Progenitor cell of endocrine pancreas (in vitro differentiated cells): ENCODE results near the gene ADIPOR1. TPM values are rescaled to one million over a fixed set of nuclear protein-coding genes. Genes with fewer than 3 reads are reported as not detected.
"Not testable (repeated sequence)": the region's sequence is repeated elsewhere in the genome, so short reads cannot be mapped to it uniquely, and the experiment has no call there.

Source experiments
- DNase-seq: peaks from one replicate; pipeline ENCODE4 v3.0.0; 2021; ENCODE audit warnings: low spot score; ENCODE audit not compliant: unreplicated experiment
- H3K27ac Mint-ChIP-seq: 2 replicates; pipeline ENCODE4 v1.8.0; 2021; ENCODE audit warnings: mild to moderate bottlenecking, moderate library complexity, mixed read lengths
- H3K27me3 Mint-ChIP-seq: 2 replicates; pipeline ENCODE4 v1.8.0; 2021; ENCODE audit warnings: mixed read lengths
- H3K36me3 Mint-ChIP-seq: 2 replicates; pipeline ENCODE4 v1.8.0; 2022; ENCODE audit warnings: mixed read lengths; ENCODE audit not compliant: insufficient read depth
- H3K4me1 Mint-ChIP-seq: 2 replicates; pipeline ENCODE4 v1.8.0; 2021; ENCODE audit warnings: low read depth, mixed read lengths
- H3K4me3 Mint-ChIP-seq: 2 replicates; pipeline ENCODE4 v1.8.0; 2021; ENCODE audit warnings: low read depth, mild to moderate bottlenecking, moderate library complexity, mixed read lengths
- H3K9me3 Mint-ChIP-seq: 2 replicates; pipeline ENCODE4 v1.8.0; 2021; ENCODE audit warnings: low read depth, mixed read lengths
- long read RNA-seq: library from polyadenylated mRNA; unstranded; transcript quantifications from one replicate; pipeline ENCODE4 v2.0.0, GENCODE V29; 2020
- total RNA-seq: library from RNA; stranded (reverse); gene quantifications from 2 replicates; pipeline ENCODE4 v1.2.1, GENCODE V29; 2021
- TF ChIP-seq, protein P1 (sequence below): fragments of 200-600 bp; sonication (generic); IDR thresholded peaks from one replicate; pipeline ENCODE4 v1.5.0; 2021; ENCODE audit warnings: antibody characterized with exemption, mild to moderate bottlenecking; ENCODE audit not compliant: unreplicated experiment

ADIPOR1 gene, protein sequence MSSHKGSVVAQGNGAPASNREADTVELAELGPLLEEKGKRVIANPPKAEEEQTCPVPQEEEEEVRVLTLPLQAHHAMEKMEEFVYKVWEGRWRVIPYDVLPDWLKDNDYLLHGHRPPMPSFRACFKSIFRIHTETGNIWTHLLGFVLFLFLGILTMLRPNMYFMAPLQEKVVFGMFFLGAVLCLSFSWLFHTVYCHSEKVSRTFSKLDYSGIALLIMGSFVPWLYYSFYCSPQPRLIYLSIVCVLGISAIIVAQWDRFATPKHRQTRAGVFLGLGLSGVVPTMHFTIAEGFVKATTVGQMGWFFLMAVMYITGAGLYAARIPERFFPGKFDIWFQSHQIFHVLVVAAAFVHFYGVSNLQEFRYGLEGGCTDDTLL
- total RNA-seq = 41.5 and 45.7 TPM in 2 replicates
- long read RNA-seq, transcript ADIPOR1-201 (8 exons, 2,177 nt) = major isoform, 165 of 191 reads
- long read RNA-seq, partial matches to known transcripts = 17 of 191 reads
- long read RNA-seq, other reads (novel, unspliced or antisense) = 8 of 191 reads

DNA sequence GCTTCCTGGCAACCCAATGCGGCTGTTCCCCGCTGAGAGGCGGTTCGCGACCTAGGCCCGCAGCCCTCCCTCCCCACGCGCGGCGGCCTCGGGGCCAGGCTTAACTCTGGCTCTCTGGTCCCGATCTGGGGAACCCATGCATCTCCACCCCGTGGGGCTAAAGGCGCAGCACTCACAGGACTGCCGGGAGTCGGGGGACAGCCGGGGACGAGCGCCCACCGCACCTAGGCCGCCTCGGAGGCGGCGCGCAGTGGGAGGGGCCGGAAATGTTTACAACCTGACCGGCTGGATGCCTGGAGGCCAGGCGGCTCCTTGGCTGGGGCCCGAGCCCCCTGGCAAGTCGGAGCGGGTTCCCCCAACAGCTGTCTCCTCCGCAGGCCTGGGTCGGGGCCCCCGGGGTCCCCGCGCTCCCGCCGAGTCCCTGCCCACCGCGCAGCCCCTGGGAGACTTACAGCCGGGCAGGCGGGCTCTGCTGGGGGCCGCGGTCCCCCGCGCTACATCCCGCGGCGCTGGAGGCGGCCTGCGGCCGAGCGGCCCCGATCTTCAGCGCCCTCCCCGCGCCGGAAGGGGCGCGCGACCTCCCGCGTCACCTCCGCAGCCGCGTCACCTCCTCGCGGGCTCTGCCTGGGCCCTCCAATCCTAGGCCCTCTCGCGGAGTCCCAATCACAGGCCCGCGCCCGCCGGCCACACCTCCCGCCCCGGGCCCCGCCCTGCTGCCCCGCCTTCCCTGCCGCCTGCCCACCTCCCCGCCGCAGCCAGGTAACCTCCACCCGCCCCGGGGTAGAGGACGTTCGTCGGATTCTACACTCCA lies at the start of gene ADIPOR1:
Gene ADIPOR1 (minus strand): TSS at position 580 of the 811 bp plus-strand sequence. CDS start 7,242 bp downstream, outside the sequence.
- Mint-ChIP-seq H3K4me1 (peaks cover 19% of the 10 kb centered on the region), H3K9me3 (no peaks in the 10 kb centered on the region), H3K36me3 (peaks cover 4% of the 10 kb centered on the region), H3K27me3 (no peaks in the 10 kb centered on the region), H3K27ac (peak within 1 kb of the TSS; percentile 96), H3K4me3 (peak within 1 kb of the TSS; percentile 80)
- DNase-seq = peak; percentile 86
- TF ChIP-seq, protein P1, sequence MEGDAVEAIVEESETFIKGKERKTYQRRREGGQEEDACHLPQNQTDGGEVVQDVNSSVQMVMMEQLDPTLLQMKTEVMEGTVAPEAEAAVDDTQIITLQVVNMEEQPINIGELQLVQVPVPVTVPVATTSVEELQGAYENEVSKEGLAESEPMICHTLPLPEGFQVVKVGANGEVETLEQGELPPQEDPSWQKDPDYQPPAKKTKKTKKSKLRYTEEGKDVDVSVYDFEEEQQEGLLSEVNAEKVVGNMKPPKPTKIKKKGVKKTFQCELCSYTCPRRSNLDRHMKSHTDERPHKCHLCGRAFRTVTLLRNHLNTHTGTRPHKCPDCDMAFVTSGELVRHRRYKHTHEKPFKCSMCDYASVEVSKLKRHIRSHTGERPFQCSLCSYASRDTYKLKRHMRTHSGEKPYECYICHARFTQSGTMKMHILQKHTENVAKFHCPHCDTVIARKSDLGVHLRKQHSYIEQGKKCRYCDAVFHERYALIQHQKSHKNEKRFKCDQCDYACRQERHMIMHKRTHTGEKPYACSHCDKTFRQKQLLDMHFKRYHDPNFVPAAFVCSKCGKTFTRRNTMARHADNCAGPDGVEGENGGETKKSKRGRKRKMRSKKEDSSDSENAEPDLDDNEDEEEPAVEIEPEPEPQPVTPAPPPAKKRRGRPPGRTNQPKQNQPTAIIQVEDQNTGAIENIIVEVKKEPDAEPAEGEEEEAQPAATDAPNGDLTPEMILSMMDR = peak; percentile 44

DNA sequence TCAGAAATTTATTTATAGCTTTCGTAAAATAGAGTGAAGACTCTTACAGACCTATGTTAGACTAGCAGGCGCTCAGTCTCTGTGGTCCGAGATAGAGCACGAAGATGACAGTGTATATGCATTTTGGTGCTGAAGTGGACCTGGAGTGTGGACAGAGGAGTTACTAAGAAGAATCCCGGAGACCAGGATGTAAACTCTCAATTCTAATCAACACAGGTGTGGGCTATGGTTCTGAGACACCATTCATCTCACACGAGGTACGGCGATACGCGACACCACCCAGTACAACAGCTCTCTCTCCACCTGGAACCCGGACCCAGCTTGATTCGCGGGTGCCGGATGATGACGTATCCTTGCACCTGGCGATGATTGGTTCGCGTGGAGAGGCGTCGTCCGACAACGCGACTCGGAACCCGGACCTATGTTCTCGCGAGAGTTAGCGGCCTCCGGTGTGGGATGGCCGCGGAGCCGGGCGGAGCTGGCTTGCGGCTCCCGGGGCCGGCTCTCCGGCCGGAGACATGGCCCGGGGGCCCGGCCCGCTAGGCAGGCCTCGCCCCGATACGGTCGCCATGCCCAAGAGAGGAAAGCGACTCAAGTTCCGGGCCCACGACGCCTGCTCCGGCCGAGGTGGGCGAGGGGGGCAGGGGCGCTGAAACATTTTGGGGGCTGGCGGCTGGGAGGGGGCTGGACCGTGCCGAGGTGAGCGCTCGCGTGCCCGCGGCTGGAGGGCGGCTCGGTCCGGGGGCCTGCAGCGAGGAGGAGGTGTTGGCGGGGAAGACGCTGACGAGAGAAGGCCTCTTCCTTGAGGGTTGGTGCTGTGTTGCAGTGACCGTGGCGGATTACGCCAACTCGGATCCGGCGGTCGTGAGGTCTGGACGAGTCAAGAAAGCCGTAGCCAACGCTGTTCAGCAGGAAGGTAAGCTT lies 49.1 kb upstream of the ADIPOR1 start, which contains the start of gene TMEM183A:
Gene TMEM183A (plus strand): TSS at position 427 of the 924 bp plus-strand sequence. CDS start 92 bp downstream, at position 519.
- Mint-ChIP-seq H3K4me3 (peak within 1 kb of the TSS; percentile 95), H3K4me1 (peaks cover 22% of the 10 kb centered on the region), H3K27me3 (no peaks in the 10 kb centered on the region), H3K27ac (peak within 1 kb of the TSS; percentile 99), H3K36me3 (peaks cover 8% of the 10 kb centered on the region), H3K9me3 (peaks cover 3% of the 10 kb centered on the region)
- DNase-seq = peak; percentile 94
- TF ChIP-seq, protein P1 = no peak

- not testable (repeated sequence) for H3K9me3 Mint-ChIP-seq, H3K27me3 Mint-ChIP-seq, DNase-seq
Observed at GRCh38 chr1:203005395-203006142, 47.5 kb upstream of the ADIPOR1 start.

GRCh38 chr1:203002951-203003350 lies 44.8 kb upstream of the ADIPOR1 start:
- Mint-ChIP-seq H3K4me1 (peaks cover 15% of the 10 kb centered on the region), H3K27ac (no peak overlapping the region), H3K9me3 (no peaks in the 10 kb centered on the region), H3K36me3 (no peaks in the 10 kb centered on the region), H3K4me3 (no peak overlapping the region), H3K27me3 (peaks cover 9% of the 10 kb centered on the region)
- no peak for DNase-seq
- TF ChIP-seq, protein P1 = no peak

More at GRCh38 chr1:203005395-203006142, 47.5 kb upstream of the ADIPOR1 start:
- H3K36me3 Mint-ChIP-seq = not testable (repeated sequence)
- peak overlapping the region; percentile 95 for H3K4me3 Mint-ChIP-seq
- H3K27ac Mint-ChIP-seq = peak overlapping the region; percentile 99
- peaks cover 22% of the 10 kb centered on the region for H3K4me1 Mint-ChIP-seq

- Mint-ChIP-seq H3K4me1 (peaks cover 11% of the 10 kb centered on the region), H3K4me3 (no peak overlapping the region), H3K36me3 (no peaks in the 10 kb centered on the region), H3K27me3 (peaks cover 16% of the 10 kb centered on the region), H3K9me3 (no peaks in the 10 kb centered on the region), H3K27ac (no peak overlapping the region)
- TF ChIP-seq, protein P1 = no peak
- DNase-seq = no peak
Observed at GRCh38 chr1:203001986-203002385, 43.9 kb upstream of the ADIPOR1 start.
